ENCODE data around the gene VPS13C.

The VPS13C gene

DNA sequence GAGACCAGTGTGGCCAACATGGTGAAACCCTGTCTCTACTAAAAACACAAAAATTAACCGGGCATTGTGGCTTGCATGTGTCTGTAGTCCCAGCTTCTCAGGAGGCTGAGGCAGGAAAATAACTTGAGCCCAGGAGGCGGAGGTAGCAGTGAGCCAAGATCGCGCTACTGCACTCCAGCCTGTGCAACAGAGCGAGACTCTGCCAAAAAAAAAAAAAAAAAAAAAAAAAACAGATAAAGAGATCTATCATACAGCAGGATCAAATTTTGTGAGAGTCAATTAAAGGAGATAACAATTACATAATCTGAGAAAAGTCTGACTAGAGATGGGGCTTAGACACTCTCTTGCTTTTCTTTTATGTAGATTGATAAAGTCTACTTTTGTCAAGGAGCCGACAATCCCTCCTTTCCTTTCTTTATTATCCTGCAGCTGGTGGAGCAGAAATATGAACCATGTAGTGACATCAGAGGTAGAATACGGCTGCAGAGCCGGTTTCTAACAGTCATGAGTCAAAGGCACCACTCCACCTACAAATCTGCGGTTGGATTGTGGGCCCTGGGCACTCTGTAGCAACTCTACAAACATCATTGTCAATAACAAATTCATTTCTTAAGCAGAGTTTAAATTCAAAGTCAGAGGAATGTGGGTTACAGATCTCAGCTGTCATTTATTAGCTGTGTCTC is 15.5 kb upstream of the VPS13C start:
- H3K9me3 ChIP-seq (ENCODE audit: control insufficient read depth in 2 of 2, low read length in 2 of 2) = no peaks in the 10 kb centered on the region
- no peaks in the 10 kb centered on the region for H3K27me3 ChIP-seq (ENCODE audit: control insufficient read depth in 1 of 2, insufficient read depth in 2 of 2, low read length in 2 of 2)
- no peak overlapping the region for H3K4me3 ChIP-seq (ENCODE audit: low read length in 2 of 2)
- H3K4me1 ChIP-seq (ENCODE audit: control insufficient read depth, insufficient read depth, low read length) = no peaks in the 10 kb centered on the region
- H3K36me3 ChIP-seq (ENCODE audit: control insufficient read depth in 2 of 2, insufficient read depth in 2 of 2, low read length in 2 of 2) = no peaks in the 10 kb centered on the region
- no peak overlapping the region for H3K9ac ChIP-seq (ENCODE audit: low read length in 2 of 2)
- H3K27ac ChIP-seq (ENCODE audit: low read length) = no peak overlapping the region

DNA sequence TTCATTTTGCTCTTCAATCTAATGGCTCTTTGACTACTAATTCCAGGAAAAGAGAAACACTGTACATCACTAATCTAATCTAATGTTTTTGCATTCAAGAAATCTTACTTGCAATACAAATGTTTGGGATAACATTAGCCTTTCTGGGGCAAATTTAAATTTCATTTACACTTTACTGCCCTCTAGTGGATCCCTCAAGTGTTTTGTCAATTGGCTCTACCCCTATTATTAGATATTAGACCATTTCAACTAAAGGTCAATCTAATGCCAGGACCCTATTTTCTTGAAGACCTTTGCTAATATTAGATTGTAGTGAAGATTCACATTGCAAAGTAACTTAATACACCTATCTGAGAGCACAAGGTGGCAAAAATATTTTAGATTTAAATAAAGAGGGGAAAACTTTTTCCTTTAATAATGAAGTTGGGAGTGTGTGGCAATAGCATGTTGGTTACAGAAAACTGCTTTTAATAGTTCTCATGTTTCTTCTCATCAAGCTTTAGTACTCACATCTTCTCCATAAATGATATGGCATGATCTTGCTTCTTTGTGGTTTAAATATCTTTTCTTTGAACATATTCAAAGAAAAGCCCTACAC is 11.6 kb upstream of the VPS13C start:
- Histone ChIP-seq H3K27ac (ENCODE audit: low read length) (no peak overlapping the region), H3K36me3 (ENCODE audit: control insufficient read depth in 2 of 2, insufficient read depth in 2 of 2, low read length in 2 of 2) (no peaks in the 10 kb centered on the region), H3K4me3 (ENCODE audit: low read length in 2 of 2) (no peak overlapping the region), H3K9me3 (ENCODE audit: control insufficient read depth in 2 of 2, low read length in 2 of 2) (no peaks in the 10 kb centered on the region), H3K27me3 (ENCODE audit: control insufficient read depth in 1 of 2, insufficient read depth in 2 of 2, low read length in 2 of 2) (peaks cover 6 to 24% of the 10 kb centered on the region in 2 donors), H3K9ac (ENCODE audit: low read length in 2 of 2) (no peak overlapping the region), H3K4me1 (ENCODE audit: control insufficient read depth, insufficient read depth, low read length) (peaks cover 10% of the 10 kb centered on the region)

DNA sequence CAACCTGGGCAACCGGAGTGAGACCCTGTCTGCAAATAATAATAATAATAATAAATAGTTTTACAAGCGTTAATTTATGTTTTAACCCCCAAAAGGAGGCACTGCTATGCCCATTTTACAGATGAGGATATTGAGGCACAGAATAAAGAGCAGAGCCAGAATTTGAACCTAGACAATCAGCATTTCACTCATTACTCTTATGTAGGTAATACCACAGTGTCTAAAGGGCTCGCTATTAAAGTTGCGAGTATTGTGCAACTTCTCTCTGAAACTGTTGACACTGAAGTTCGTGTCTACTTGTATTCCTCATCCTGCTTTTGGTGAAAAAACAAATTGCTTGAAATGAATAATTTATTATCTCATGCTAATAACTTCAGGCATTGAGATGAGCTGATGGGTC is 9.3 kb upstream of the VPS13C start:
- peaks cover 11 to 29% of the 10 kb centered on the region in 2 donors for H3K27me3 ChIP-seq (ENCODE audit: control insufficient read depth in 1 of 2, insufficient read depth in 2 of 2, low read length in 2 of 2)
- no peak overlapping the region for H3K4me3 ChIP-seq (ENCODE audit: low read length in 2 of 2)
- H3K36me3 ChIP-seq (ENCODE audit: control insufficient read depth in 2 of 2, insufficient read depth in 2 of 2, low read length in 2 of 2) = no peaks in the 10 kb centered on the region
- H3K4me1 ChIP-seq (ENCODE audit: control insufficient read depth, insufficient read depth, low read length) = peaks cover 10% of the 10 kb centered on the region
- H3K27ac ChIP-seq (ENCODE audit: low read length) = no peak overlapping the region
- H3K9ac ChIP-seq (ENCODE audit: low read length in 2 of 2) = no peak overlapping the region
- no peaks in the 10 kb centered on the region for H3K9me3 ChIP-seq (ENCODE audit: control insufficient read depth in 2 of 2, low read length in 2 of 2)

DNA sequence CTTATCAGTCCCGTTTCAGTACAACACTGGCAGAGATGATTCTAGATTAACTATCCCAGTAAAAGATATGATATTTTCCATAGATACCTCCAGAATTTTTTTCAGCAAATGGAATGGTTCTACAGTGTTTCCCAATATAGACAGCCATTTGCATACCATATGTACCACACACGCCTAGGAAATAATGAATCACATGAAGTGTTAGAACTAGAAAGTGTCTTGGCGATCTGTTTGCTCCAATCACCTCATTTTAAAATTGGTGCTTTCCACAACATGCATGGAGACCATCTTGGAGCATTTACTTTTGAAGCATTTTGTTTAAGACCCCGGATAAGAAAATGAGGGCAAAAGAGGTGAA is 8.5 kb upstream of the VPS13C start:
- peaks cover 11 to 29% of the 10 kb centered on the region in 2 donors for H3K27me3 ChIP-seq (ENCODE audit: control insufficient read depth in 1 of 2, insufficient read depth in 2 of 2, low read length in 2 of 2)
- H3K4me3 ChIP-seq (ENCODE audit: low read length in 2 of 2) = peak overlapping the region in 1 of 2 donors; percentile 66
- H3K9me3 ChIP-seq (ENCODE audit: control insufficient read depth in 2 of 2, low read length in 2 of 2) = no peaks in the 10 kb centered on the region
- H3K27ac ChIP-seq (ENCODE audit: low read length) = no peak overlapping the region
- H3K9ac ChIP-seq (ENCODE audit: low read length in 2 of 2) = no peak overlapping the region
- H3K36me3 ChIP-seq (ENCODE audit: control insufficient read depth in 2 of 2, insufficient read depth in 2 of 2, low read length in 2 of 2) = no peaks in the 10 kb centered on the region
- H3K4me1 ChIP-seq (ENCODE audit: control insufficient read depth, insufficient read depth, low read length) = peaks cover 10% of the 10 kb centered on the region

DNA sequence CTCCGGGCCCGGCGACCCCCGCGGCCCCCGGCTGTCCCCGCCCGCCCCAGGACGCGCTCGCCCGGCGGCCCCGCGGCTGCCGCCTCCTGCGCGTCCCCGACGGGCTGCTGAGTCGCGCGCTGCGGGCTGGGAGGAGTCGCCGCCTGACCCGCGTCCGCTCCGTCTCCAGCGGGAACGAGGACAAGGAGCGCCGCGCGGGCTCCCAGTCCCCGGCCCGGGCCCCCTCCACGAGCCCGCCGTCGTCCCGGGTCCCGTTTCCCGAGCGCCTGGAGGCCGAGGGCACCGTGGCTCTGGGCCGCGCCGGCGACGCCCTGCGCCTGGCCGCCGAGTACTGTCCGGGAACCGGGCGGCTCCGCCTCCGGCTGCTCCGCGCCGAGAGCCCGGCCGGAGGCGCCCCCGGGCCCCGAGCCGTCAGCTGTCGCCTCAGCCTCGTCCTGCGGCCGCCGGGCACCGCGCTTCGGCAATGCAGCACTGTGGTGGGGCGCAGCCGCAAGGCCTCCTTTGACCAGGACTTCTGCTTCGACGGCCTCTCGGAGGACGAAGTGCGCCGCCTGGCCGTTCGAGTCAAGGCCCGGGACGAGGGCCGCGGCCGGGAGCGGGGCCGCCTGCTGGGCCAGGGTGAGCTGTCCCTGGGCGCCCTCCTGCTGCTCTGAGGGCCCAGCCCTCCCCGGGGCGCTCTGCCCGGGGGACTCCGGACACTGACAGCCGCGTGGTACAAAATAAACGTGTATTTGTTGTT is 8.0 kb upstream of the VPS13C start:
- Histone ChIP-seq H3K9ac (ENCODE audit: low read length in 2 of 2) (no peak overlapping the region), H3K27ac (ENCODE audit: low read length) (no peak overlapping the region), H3K4me3 (ENCODE audit: low read length in 2 of 2) (peak overlapping the region in 1 of 2 donors; percentile 66), H3K27me3 (ENCODE audit: control insufficient read depth in 1 of 2, insufficient read depth in 2 of 2, low read length in 2 of 2) (peaks cover 11 to 29% of the 10 kb centered on the region in 2 donors), H3K4me1 (ENCODE audit: control insufficient read depth, insufficient read depth, low read length) (peaks cover 10% of the 10 kb centered on the region), H3K9me3 (ENCODE audit: control insufficient read depth in 2 of 2, low read length in 2 of 2) (no peaks in the 10 kb centered on the region), H3K36me3 (ENCODE audit: control insufficient read depth in 2 of 2, insufficient read depth in 2 of 2, low read length in 2 of 2) (no peaks in the 10 kb centered on the region)

DNA sequence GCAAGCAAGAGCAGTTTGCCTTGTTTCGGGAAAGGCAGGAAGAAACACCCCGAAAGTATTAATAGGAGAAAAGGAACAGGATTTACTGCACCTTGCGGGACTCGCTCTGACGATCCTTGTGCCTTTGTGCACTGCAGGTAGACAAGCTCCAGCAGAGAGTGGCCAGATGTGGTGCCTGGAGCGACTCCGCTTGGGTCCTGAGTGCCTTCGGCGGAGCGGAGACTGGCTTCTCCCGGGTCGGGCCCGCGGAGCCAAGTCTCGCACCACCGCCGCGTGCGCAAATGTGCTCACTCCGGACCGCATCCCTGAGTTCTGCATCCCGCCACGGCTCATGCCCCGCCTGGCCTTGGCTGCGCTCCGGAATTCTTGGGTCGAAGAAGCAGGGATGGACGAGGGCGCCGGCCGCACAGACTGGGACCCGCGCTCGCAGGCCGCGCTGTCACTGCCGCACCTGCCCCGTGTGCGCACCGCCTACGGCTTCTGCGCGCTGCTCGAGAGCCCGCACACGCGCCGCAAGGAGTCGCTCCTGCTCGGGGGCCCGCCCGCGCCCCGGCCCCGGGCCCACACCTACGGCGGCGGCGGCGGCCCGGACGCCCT is 7.3 kb upstream of the VPS13C start:
- Histone ChIP-seq H3K9ac (ENCODE audit: low read length in 2 of 2) (peak overlapping the region in 1 of 2 donors; percentile 43), H3K36me3 (ENCODE audit: control insufficient read depth in 2 of 2, insufficient read depth in 2 of 2, low read length in 2 of 2) (no peaks in the 10 kb centered on the region), H3K4me1 (ENCODE audit: control insufficient read depth, insufficient read depth, low read length) (peaks cover 10% of the 10 kb centered on the region), H3K27me3 (ENCODE audit: control insufficient read depth in 1 of 2, insufficient read depth in 2 of 2, low read length in 2 of 2) (peaks cover 11 to 29% of the 10 kb centered on the region in 2 donors), H3K27ac (ENCODE audit: low read length) (no peak overlapping the region), H3K9me3 (ENCODE audit: control insufficient read depth in 2 of 2, low read length in 2 of 2) (no peaks in the 10 kb centered on the region), H3K4me3 (ENCODE audit: low read length in 2 of 2) (peak overlapping the region; percentile 63 to 70)

DNA sequence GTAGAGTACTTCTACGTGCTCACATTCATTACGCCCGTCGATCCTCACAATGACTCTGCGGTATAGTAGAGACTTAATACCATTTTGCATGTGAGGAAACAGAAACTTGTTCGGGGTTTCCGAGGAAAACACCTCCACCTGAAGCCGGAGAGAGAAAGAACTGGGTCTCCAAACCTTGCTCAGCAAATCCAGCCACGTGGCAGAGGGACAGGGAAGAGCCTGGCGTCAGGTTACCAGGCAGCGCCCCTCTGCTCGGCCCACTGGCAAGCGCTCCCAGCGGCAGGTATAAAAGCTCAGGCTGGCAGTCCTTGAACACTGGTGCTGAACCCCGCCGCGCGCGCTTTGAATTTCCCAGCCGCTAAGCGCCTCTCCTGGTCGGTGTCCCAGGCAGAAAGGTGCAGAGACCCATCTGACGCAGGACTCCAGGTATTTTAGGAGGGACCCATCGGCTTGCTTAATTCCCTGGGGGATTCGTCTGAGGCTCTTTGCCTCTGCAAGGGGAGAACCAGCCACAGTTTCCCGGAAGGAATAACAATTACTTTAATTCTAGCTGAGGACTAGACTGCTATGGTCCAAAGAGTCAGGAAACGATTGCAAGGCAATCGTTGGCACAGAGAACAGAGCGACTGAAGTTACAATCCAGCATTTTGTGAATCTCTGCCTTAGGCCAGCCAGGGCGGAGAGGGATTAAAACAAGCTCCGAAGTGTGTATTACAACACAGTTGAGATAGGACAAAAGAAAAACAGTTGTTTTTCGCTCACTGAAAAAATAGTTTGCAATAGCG is 6.6 kb upstream of the VPS13C start, which contains the start of gene C2CD4A:
Gene C2CD4A (plus strand): TSS at position 315 of the 785 bp plus-strand sequence. CDS start 637 bp downstream, outside the sequence.
- H3K4me3 ChIP-seq (ENCODE audit: low read length in 2 of 2) = peak within 1 kb of the TSS; percentile 63 to 70
- peaks cover 11 to 29% of the 10 kb centered on the region in 2 donors for H3K27me3 ChIP-seq (ENCODE audit: control insufficient read depth in 1 of 2, insufficient read depth in 2 of 2, low read length in 2 of 2)
- H3K4me1 ChIP-seq (ENCODE audit: control insufficient read depth, insufficient read depth, low read length) = peaks cover 10% of the 10 kb centered on the region
- peak within 1 kb of the TSS in 1 of 2 donors; percentile 43 for H3K9ac ChIP-seq (ENCODE audit: low read length in 2 of 2)
- H3K9me3 ChIP-seq (ENCODE audit: control insufficient read depth in 2 of 2, low read length in 2 of 2) = no peaks in the 10 kb centered on the region
- no peak within 1 kb of the TSS for H3K27ac ChIP-seq (ENCODE audit: low read length)
- H3K36me3 ChIP-seq (ENCODE audit: control insufficient read depth in 2 of 2, insufficient read depth in 2 of 2, low read length in 2 of 2) = no peaks in the 10 kb centered on the region

DNA sequence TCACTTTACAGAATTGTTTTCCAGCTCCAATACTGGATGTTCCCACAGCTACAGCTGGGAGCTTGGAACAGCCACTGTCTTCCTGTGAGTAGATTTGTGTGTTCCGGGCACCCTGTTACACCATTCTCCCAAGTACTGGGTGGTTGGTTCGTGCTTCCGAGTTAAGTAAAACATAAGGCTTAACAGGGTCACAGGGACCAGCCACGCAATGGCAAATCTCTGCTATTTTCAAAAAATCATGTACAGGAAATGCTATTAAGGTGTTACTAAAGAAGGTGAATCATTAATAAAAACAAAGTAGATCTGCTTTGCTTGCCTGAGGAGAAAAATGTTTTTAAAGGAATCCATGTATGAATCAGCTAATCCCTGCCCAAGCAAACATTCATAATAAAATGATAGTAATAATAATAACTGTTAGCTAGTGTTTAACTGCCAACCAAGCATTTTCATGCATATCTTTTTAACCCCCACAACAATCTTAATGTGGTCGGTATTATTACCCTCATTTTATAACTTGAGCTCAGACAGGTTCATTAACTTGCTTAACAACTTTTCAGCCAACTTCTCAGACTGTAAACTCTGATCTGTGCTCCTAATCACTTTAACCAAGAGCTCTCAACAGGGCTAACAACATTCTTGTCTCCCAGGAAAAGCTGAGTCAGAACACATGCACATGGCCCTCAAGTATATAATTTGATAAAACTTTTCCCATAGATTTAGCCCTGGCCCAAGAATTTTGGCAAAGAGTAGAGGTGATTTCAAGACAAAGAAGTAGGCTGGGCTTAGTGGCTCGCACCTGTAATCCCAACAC is 3.8 kb upstream of the VPS13C start:
- Histone ChIP-seq H3K27ac (ENCODE audit: low read length) (no peak overlapping the region), H3K36me3 (ENCODE audit: control insufficient read depth in 2 of 2, insufficient read depth in 2 of 2, low read length in 2 of 2) (no peaks in the 10 kb centered on the region)

DNA sequence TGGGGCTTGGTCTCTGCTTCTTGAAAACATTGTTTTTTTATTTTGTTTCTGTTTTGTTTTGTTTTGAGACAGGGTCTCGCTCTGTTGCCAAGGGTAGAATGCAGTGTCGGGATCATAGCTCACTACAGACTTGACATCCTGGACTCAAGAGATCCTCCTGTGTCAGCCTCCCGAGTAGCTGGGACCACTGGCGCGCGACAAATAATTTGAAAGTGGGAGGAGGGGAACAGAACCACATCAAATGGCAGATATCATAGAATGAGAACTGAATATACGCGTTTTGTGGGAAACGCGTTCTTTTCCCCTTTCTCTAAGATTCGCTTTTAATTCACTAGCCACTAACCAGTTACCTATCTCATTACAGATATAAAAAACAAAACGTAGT is 641 bp upstream of the VPS13C start:
- Histone ChIP-seq H3K4me3 (ENCODE audit: low read length in 2 of 2) (peak overlapping the region; percentile 79 to 91), H3K27me3 (ENCODE audit: control insufficient read depth in 1 of 2, insufficient read depth in 2 of 2, low read length in 2 of 2) (no peaks in the 10 kb centered on the region), H3K9me3 (ENCODE audit: control insufficient read depth in 2 of 2, low read length in 2 of 2) (no peaks in the 10 kb centered on the region), H3K4me1 (ENCODE audit: control insufficient read depth, insufficient read depth, low read length) (peaks cover 3% of the 10 kb centered on the region), H3K9ac (ENCODE audit: low read length in 2 of 2) (peak overlapping the region; percentile 83 to 85), H3K27ac (ENCODE audit: low read length) (peak overlapping the region; percentile 66), H3K36me3 (ENCODE audit: control insufficient read depth in 2 of 2, insufficient read depth in 2 of 2, low read length in 2 of 2) (no peaks in the 10 kb centered on the region)

More for the DNA sequence above, 3.8 kb upstream of the VPS13C start:
- Histone ChIP-seq H3K9me3 (ENCODE audit: control insufficient read depth in 2 of 2, low read length in 2 of 2) (no peaks in the 10 kb centered on the region), H3K27me3 (ENCODE audit: control insufficient read depth in 1 of 2, insufficient read depth in 2 of 2, low read length in 2 of 2) (peaks cover 11 to 23% of the 10 kb centered on the region in 2 donors), H3K4me1 (ENCODE audit: control insufficient read depth, insufficient read depth, low read length) (peaks cover 13% of the 10 kb centered on the region), H3K4me3 (ENCODE audit: low read length in 2 of 2) (no peak overlapping the region), H3K9ac (ENCODE audit: low read length in 2 of 2) (no peak overlapping the region)
